ENCODE results near the gene JAKMIP1.

Gene JAKMIP1

DNA sequence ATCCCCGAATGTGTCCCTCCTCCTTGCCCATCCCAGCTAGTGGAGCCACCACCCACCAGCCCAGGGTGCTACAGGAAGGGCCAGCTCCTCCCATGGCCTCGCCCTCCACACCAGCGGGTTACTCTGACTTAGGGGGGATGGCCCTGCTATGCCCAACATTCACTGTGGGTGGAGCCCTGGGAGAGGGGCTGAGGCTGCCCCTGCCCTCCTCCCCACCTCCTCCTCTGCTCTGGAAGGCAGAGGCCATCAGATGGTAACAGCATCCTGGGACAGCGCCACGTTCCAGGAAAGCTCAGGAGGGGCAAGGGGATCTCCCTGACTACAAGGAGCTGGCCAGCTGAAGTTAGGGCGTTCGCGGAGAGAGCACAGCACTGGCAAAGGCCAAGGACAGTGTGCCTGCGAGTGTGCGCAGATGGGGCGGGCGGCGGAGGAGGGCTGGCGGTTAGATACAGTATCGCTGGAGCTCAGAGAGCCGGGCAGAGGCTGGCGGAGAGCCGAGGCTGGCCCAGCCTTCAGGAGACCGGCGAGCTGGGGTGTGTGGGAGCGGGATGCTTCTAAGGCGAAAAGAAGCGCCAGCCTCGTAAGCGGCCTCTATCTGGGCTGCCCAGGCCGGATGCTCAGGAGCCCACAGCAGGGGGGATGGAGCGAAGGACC lies 1.5 kb downstream of the JAKMIP1 start:
- TF ChIP-seq EZH2phosphoT487 (IDR thresholded peaks at IDR 0.05; ENCODE audit: borderline replicate concordance, low read length), result no peak
- TF ChIP-seq, protein P1, sequence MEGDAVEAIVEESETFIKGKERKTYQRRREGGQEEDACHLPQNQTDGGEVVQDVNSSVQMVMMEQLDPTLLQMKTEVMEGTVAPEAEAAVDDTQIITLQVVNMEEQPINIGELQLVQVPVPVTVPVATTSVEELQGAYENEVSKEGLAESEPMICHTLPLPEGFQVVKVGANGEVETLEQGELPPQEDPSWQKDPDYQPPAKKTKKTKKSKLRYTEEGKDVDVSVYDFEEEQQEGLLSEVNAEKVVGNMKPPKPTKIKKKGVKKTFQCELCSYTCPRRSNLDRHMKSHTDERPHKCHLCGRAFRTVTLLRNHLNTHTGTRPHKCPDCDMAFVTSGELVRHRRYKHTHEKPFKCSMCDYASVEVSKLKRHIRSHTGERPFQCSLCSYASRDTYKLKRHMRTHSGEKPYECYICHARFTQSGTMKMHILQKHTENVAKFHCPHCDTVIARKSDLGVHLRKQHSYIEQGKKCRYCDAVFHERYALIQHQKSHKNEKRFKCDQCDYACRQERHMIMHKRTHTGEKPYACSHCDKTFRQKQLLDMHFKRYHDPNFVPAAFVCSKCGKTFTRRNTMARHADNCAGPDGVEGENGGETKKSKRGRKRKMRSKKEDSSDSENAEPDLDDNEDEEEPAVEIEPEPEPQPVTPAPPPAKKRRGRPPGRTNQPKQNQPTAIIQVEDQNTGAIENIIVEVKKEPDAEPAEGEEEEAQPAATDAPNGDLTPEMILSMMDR (IDR thresholded peaks at IDR 0.05; ENCODE audit: low read depth, low read length, poor library complexity, severe bottlenecking), result no peak
- Histone ChIP-seq H3K4me2 (ENCODE audit: low read length) (no peak overlapping the region), H3K4me1 (ENCODE audit: control insufficient read depth, low read length) (peaks cover 6% of the 10 kb centered on the region), H3K36me3 (ENCODE audit: control insufficient read depth, low read length) (no peaks in the 10 kb centered on the region), H3K9me3 (ENCODE audit: control insufficient read depth, insufficient read depth, low read length) (peaks cover 9% of the 10 kb centered on the region; the same call in 1 of the 2 replicates), H3K27ac (ENCODE audit: low read depth, low read length) (no peak overlapping the region), H4K20me1 (ENCODE audit: control insufficient read depth, insufficient read depth, low read depth, low read length) (no peaks in the 10 kb centered on the region), H3K27me3 (ENCODE audit: control insufficient read depth, low read length) (peaks cover 3% of the 10 kb centered on the region; the same call in 1 of the 2 replicates), H3F3A (ENCODE audit: control insufficient read depth, insufficient read depth) (no peaks in the 10 kb centered on the region), H3K79me2 (ENCODE audit: control insufficient read depth, low read length) (no peaks in the 10 kb centered on the region), H3K4me3 (ENCODE audit: low read length) (no peak overlapping the region), H3K9me2 (replicated peaks; ENCODE audit: control insufficient read depth, low read length) (no peaks in the 10 kb centered on the region)

DNA sequence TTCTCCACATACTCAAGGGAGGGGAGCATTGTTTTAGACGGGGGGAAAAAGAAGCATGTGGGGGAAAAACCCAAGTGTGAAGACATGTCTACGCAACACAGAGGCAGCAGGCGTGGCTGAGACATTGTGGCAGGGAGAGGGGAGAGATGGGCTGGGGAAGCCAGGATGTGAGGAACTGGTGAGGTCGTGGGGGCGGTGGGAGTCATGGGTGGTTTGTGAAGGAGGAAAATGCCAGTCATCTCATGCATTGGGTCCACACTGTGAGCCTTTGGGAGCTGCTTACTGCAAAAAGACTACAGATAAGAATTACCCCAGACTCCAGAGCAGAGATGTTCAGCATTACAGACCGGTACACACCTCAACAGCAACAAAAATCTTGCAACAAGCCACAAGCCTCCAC lies 2.1 kb downstream of the JAKMIP1 start:
- H3K36me3 ChIP-seq (ENCODE audit: control insufficient read depth, low read length), result no peaks in the 10 kb centered on the region
- H3K4me3 ChIP-seq (ENCODE audit: low read length), result no peak overlapping the region
- no peak overlapping the region for H3K27ac ChIP-seq (ENCODE audit: low read depth, low read length)
- H3K27me3 ChIP-seq (ENCODE audit: control insufficient read depth, low read length), result peaks cover 3% of the 10 kb centered on the region; the same call in 1 of the 2 replicates
- no peaks in the 10 kb centered on the region for H3K9me2 ChIP-seq (replicated peaks; ENCODE audit: control insufficient read depth, low read length)
- H3F3A ChIP-seq (ENCODE audit: control insufficient read depth, insufficient read depth), result no peaks in the 10 kb centered on the region
- no peak overlapping the region for H3K4me2 ChIP-seq (ENCODE audit: low read length)
- no peaks in the 10 kb centered on the region for H4K20me1 ChIP-seq (ENCODE audit: control insufficient read depth, insufficient read depth, low read depth, low read length)
- TF ChIP-seq EZH2phosphoT487 (IDR thresholded peaks at IDR 0.05; ENCODE audit: borderline replicate concordance, low read length), result no peak
- TF ChIP-seq, protein P1 (IDR thresholded peaks at IDR 0.05; ENCODE audit: low read depth, low read length, poor library complexity, severe bottlenecking), result no peak
- H3K9me3 ChIP-seq (ENCODE audit: control insufficient read depth, insufficient read depth, low read length), result peaks cover 9% of the 10 kb centered on the region; the same call in 1 of the 2 replicates
- peaks cover 6% of the 10 kb centered on the region for H3K4me1 ChIP-seq (ENCODE audit: control insufficient read depth, low read length)
- no peaks in the 10 kb centered on the region for H3K79me2 ChIP-seq (ENCODE audit: control insufficient read depth, low read length)

DNA sequence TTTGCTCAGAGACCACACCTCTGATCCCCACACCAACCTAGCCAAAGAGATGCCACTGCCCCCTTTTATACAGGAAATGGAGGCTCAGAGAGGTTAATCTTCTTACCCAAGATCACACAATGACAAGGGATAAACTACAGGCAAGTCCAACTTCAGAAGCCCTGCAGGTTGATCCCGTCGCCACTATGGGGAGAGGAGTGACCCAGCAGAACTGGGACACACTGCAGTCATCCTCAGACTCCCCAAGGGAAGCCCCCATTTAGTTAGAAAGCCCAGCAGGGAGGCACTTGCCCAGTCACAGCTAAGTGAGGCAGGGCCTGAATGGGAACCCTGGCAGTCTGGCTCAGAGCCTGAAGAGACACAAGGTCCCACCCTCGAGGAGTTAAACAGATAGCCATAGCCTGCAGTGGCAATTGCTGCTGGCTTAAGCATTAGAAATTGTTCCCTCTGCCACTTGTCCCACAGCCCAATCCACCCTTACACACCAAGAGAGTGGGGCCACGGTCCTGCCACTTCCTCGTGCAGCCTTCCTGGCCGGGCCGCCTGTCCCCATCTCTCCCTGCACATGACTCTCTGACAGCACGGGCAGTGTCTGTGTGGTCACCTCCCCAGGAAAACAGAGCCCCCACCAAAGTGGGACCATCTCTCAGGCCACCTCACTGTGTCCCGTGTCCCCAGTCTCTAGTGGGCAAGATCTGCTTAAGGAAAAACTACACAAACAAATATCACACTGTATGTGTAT lies 2.7 kb downstream of the JAKMIP1 start:
- H3K4me2 ChIP-seq (ENCODE audit: low read length), result no peak overlapping the region
- no peaks in the 10 kb centered on the region for H3K79me2 ChIP-seq (ENCODE audit: control insufficient read depth, low read length)
- peaks cover 6% of the 10 kb centered on the region for H3K4me1 ChIP-seq (ENCODE audit: control insufficient read depth, low read length)
- no peaks in the 10 kb centered on the region for H4K20me1 ChIP-seq (ENCODE audit: control insufficient read depth, insufficient read depth, low read depth, low read length)
- H3K27ac ChIP-seq (ENCODE audit: low read depth, low read length), result no peak overlapping the region
- no peaks in the 10 kb centered on the region for H3F3A ChIP-seq (ENCODE audit: control insufficient read depth, insufficient read depth)
- H3K36me3 ChIP-seq (ENCODE audit: control insufficient read depth, low read length), result no peaks in the 10 kb centered on the region
- TF ChIP-seq, protein P1 (IDR thresholded peaks at IDR 0.05; ENCODE audit: low read depth, low read length, poor library complexity, severe bottlenecking), result no peak
- no peak for TF ChIP-seq EZH2phosphoT487 (IDR thresholded peaks at IDR 0.05; ENCODE audit: borderline replicate concordance, low read length)
- H3K27me3 ChIP-seq (ENCODE audit: control insufficient read depth, low read length), result peaks cover 3% of the 10 kb centered on the region; the same call in 1 of the 2 replicates
- H3K9me3 ChIP-seq (ENCODE audit: control insufficient read depth, insufficient read depth, low read length), result peaks cover 9% of the 10 kb centered on the region; the same call in 1 of the 2 replicates
- no peaks in the 10 kb centered on the region for H3K9me2 ChIP-seq (replicated peaks; ENCODE audit: control insufficient read depth, low read length)
- no peak overlapping the region for H3K4me3 ChIP-seq (ENCODE audit: low read length)
